H9 (cell line): ENCODE results near the gene NAPA. TPM values are rescaled to one million over a fixed set of nuclear protein-coding genes. Genes with fewer than 3 reads are reported as not detected.

Experiments used
- DNase-seq: peaks from one replicate; pipeline ENCODE4 v3.0.0-alpha.2; 2017
- H2AFZ ChIP-seq: one replicate; pipeline ENCODE4 v1.6.1; 2013; ENCODE audit warnings: mild to moderate bottlenecking, low read length, control low read depth, moderate library complexity
- H2AK5ac ChIP-seq: 2 replicates; pipeline ENCODE4 v1.6.1; 2013; ENCODE audit warnings: low read length, control low read depth, mixed read lengths; ENCODE audit not compliant: insufficient read length
- H2BK120ac ChIP-seq: one replicate; pipeline ENCODE4 v1.6.1; 2013; ENCODE audit warnings: low read depth, mild to moderate bottlenecking, low read length, control low read depth, inconsistent platforms; ENCODE audit not compliant: poor library complexity, severe bottlenecking
- H2BK12ac ChIP-seq: 2 replicates; pipeline ENCODE4 v1.6.1; 2013; ENCODE audit warnings: low read length, control low read depth, mixed read lengths, low read depth; ENCODE audit not compliant: insufficient read length
- H2BK15ac ChIP-seq: 2 replicates; pipeline ENCODE4 v1.6.1; 2013; ENCODE audit warnings: low read depth, low read length, control low read depth
- H2BK20ac ChIP-seq: one replicate; pipeline ENCODE4 v1.6.1; 2013; ENCODE audit warnings: low read depth, mild to moderate bottlenecking, low read length, control low read depth, inconsistent platforms; ENCODE audit not compliant: poor library complexity, severe bottlenecking
- H2BK5ac ChIP-seq: 2 replicates; pipeline ENCODE4 v1.6.1; 2013; ENCODE audit warnings: low read length, control low read depth, mixed read lengths; ENCODE audit not compliant: insufficient read length
- H3K14ac ChIP-seq: 2 replicates; pipeline ENCODE4 v1.6.1; 2013; ENCODE audit warnings: low read length, control low read depth; ENCODE audit not compliant: insufficient read depth
- H3K18ac ChIP-seq: 2 replicates; pipeline ENCODE4 v1.6.1; 2013; ENCODE audit warnings: low read depth, mild to moderate bottlenecking, mixed read lengths, low read length, control low read depth; ENCODE audit not compliant: insufficient read length
- H3K23ac ChIP-seq: 2 replicates; pipeline ENCODE4 v1.6.1; 2013; ENCODE audit warnings: low read length, control low read depth, mixed read lengths, low read depth; ENCODE audit not compliant: insufficient read length
- H3K23me2 ChIP-seq: 2 replicates; pipeline ENCODE4 v1.6.1; 2013; ENCODE audit warnings: low read depth, mild to moderate bottlenecking, mixed read lengths, low read length, control low read depth; ENCODE audit not compliant: insufficient read length, poor library complexity, severe bottlenecking
- H3K27ac ChIP-seq: 2 replicates; pipeline ENCODE4 v1.5.1; 2013; ENCODE audit warnings: low read length, control low read depth, mixed read lengths, low read depth; ENCODE audit not compliant: insufficient read length
- H3K27me3 ChIP-seq: 2 replicates; pipeline ENCODE4 v1.6.1; 2013; ENCODE audit warnings: low read length, control low read depth, inconsistent platforms; ENCODE audit not compliant: insufficient read depth
- H3K4ac ChIP-seq: 2 replicates; pipeline ENCODE4 v1.6.1; 2013; ENCODE audit warnings: low read depth, mild to moderate bottlenecking, control low read depth, inconsistent platforms, low read length, moderate library complexity
- H3K4me1 ChIP-seq: 2 replicates; pipeline ENCODE4 v1.6.1; 2013; ENCODE audit warnings: low read length, control low read depth, inconsistent platforms; ENCODE audit not compliant: insufficient read depth
- H3K4me2 ChIP-seq: 2 replicates; pipeline ENCODE4 v1.6.1; 2013; ENCODE audit warnings: low read length, control low read depth, mixed read lengths; ENCODE audit not compliant: insufficient read length, insufficient read depth
- H3K56ac ChIP-seq: 2 replicates; pipeline ENCODE4 v1.6.1; 2013; ENCODE audit warnings: low read depth, mild to moderate bottlenecking, mixed read lengths, low read length, control low read depth; ENCODE audit not compliant: insufficient read length
- H3K79me1 ChIP-seq: 2 replicates; pipeline ENCODE4 v1.6.1; 2013; ENCODE audit warnings: low read depth, mild to moderate bottlenecking, moderate library complexity, low read length, control low read depth, inconsistent platforms; ENCODE audit not compliant: insufficient read depth, poor library complexity, severe bottlenecking
- H3K79me2 ChIP-seq: 2 replicates; pipeline ENCODE4 v1.6.1; 2013; ENCODE audit warnings: low read length, control low read depth, inconsistent platforms; ENCODE audit not compliant: insufficient read depth
- H3K9ac ChIP-seq: 2 replicates; pipeline ENCODE4 v1.6.1; 2013; ENCODE audit warnings: low read length, control low read depth, mixed read lengths; ENCODE audit not compliant: insufficient read length; ENCODE audit errors: extremely low read depth
- H3K9me3 ChIP-seq: one replicate; pipeline ENCODE4 v1.6.1; 2013; ENCODE audit warnings: low read depth, low read length, inconsistent platforms; ENCODE audit not compliant: control insufficient read depth
- H3T11ph ChIP-seq: one replicate; pipeline ENCODE4 v1.6.1; 2013; ENCODE audit warnings: mild to moderate bottlenecking, low read length, control low read depth, inconsistent platforms
- H4K20me1 ChIP-seq: one replicate; pipeline ENCODE4 v1.6.1; 2013; ENCODE audit not compliant: control insufficient read depth, insufficient read length, insufficient read depth
- H4K5ac ChIP-seq: 2 replicates; pipeline ENCODE4 v1.6.1; 2013; ENCODE audit warnings: low read depth, mild to moderate bottlenecking, mixed read lengths, low read length, control low read depth; ENCODE audit not compliant: insufficient read length
- H4K8ac ChIP-seq: replicated peaks from 2 replicates; pipeline ENCODE4 v1.6.1; 2013; ENCODE audit warnings: low read length, control low read depth, mixed read lengths, low read depth; ENCODE audit not compliant: insufficient read length
- H4K91ac ChIP-seq: 2 replicates; pipeline ENCODE4 v1.6.1; 2013; ENCODE audit warnings: low read depth, mild to moderate bottlenecking, moderate library complexity, mixed read lengths, low read length, control low read depth; ENCODE audit not compliant: insufficient read length
- H3K27ac Mint-ChIP-seq, 3 experiments: 2 replicates in 2 of 3; 3 replicates in 1 of 3; pipeline ENCODE4 v1.8.0; 2020 to 2021; ENCODE audit warnings: mixed read lengths in 3 of 3, mild to moderate bottlenecking in 1 of 3, moderate library complexity in 1 of 3
- H3K27me3 Mint-ChIP-seq: 2 replicates; pipeline ENCODE4 v1.8.0; 2021; ENCODE audit warnings: low read depth, mild to moderate bottlenecking, moderate library complexity, mixed read lengths
- H3K36me3 Mint-ChIP-seq, 3 experiments: 2 replicates in 2 of 3; 3 replicates in 1 of 3; pipeline ENCODE4 v1.8.0; 2020 to 2021; ENCODE audit warnings: low read depth in 3 of 3, mixed read lengths in 3 of 3; ENCODE audit not compliant: insufficient read depth in 1 of 3
- H3K4me1 Mint-ChIP-seq, 2 experiments: 2 replicates each; pipeline ENCODE4 v1.8.0; 2020; ENCODE audit warnings: mixed read lengths in 2 of 2
- H3K4me3 Mint-ChIP-seq, 2 experiments: 2 replicates in 1 of 2; 3 replicates in 1 of 2; pipeline ENCODE4 v1.8.0; 2020 to 2021; ENCODE audit warnings: mild to moderate bottlenecking in 2 of 2, mixed read lengths in 2 of 2, moderate library complexity in 1 of 2
- H3K9me3 Mint-ChIP-seq, 2 experiments: 2 replicates in 1 of 2; 3 replicates in 1 of 2; pipeline ENCODE4 v1.8.0; 2020; ENCODE audit warnings: mild to moderate bottlenecking in 2 of 2, mixed read lengths in 2 of 2, moderate library complexity in 1 of 2
- WGBS: extraction: QIAGEN DNeasy Blood & Tissue Kit; methylation state at CpG from one replicate; pipeline ENCODE4 v1.1.7; 2013; ENCODE audit warnings: missing lambda C conversion rate, low lambda C conversion rate, mixed read lengths; ENCODE audit not compliant: insufficient read length; ENCODE audit errors: extremely low coverage; 5-methylcytosine and 5-hydroxymethylcytosine counted together
- total RNA-seq: library from RNA; stranded (reverse); gene quantifications from 2 replicates; pipeline ENCODE4 v1.2.1, GENCODE V29; 2021
- TF ChIP-seq, protein P1 (sequence below): fragments of 200-600 bp; sonication (generic); conservative IDR thresholded peaks from 3 replicates; pipeline ENCODE4 v1.8.0; 2021; ENCODE audit warnings: antibody characterized with exemption, mild to moderate bottlenecking

The NAPA gene
- total RNA-seq, 1 experiment from 2014 or later: 62.8 TPM

DNA sequence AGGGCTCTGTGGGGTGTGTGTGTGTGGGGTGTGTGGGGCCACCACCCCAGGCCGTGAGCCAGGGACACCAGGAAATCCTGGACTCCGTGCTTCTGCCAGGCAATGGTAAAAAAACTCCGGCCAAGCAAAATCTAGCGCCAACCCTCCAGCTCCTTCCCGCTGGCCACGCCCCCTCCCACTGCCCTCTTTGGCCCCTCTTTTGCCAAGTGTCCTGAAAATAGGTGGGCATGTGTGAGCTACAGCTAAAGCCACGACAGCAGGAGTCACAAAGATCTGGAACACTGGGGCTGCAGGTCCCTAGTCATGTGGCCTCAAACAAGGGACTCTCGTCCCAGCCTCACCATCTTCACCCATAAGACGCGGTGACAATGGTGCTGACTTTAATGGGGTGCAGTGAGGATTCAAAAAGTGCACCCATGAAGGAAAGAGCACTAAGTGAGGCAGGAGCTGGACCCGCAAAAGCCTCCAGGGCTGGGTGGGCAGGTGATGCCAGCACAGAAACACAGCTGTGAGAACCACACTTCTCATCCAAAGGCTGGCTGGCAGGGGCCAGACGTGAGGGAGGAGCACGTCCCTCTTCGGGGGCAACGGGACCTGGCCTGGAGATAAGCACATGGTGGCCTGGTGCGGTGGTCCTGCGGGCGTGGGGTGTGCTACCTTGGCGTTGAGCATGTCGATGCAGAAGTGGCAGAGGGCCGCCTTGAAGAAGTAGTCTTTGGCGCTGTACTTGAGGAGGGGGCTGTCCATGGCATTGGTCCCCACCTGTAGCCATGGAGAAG lies 23.3 kb downstream of the NAPA start:
- H4K5ac ChIP-seq: no peak overlapping the region
- DNase-seq: no peak
- no peak overlapping the region for H2AFZ ChIP-seq
- no peak overlapping the region for H3K27ac ChIP-seq
- no peak overlapping the region; a peak in 1 of 7 replicates for H3K27ac Mint-ChIP-seq
- H3K27me3 Mint-ChIP-seq: no peaks in the 10 kb centered on the region
- no peak overlapping the region for H3K4me3 Mint-ChIP-seq
- no peak overlapping the region for H2BK120ac ChIP-seq
- H3T11ph ChIP-seq: no peak overlapping the region
- no peak overlapping the region for H2BK15ac ChIP-seq
- H3K27me3 ChIP-seq: no peaks in the 10 kb centered on the region
- no peaks in the 10 kb centered on the region for H3K9me3 ChIP-seq
- H3K9ac ChIP-seq: no peak overlapping the region
- H3K56ac ChIP-seq: no peak overlapping the region
- WGBS: no CpG with 5 or more reads among the region's 22 CpGs
- H3K9me3 Mint-ChIP-seq: no peaks in the 10 kb centered on the region
- no peak overlapping the region for H2BK20ac ChIP-seq
- peaks cover 9 to 23% (median 13%) of the 10 kb centered on the region in 3 experiments; a peak in 6 of 7 replicates for H3K36me3 Mint-ChIP-seq
- no peak overlapping the region for H3K4ac ChIP-seq
- no peak overlapping the region for H3K14ac ChIP-seq
- no peak overlapping the region for H3K4me2 ChIP-seq
- no peak overlapping the region for H4K8ac ChIP-seq
- no peaks in the 10 kb centered on the region for H4K20me1 ChIP-seq
- H3K23me2 ChIP-seq: no peaks in the 10 kb centered on the region
- peaks cover 0 to 13% of the 10 kb centered on the region in 2 experiments; a peak in 2 of 4 replicates for H3K4me1 Mint-ChIP-seq
- no peak overlapping the region for H3K23ac ChIP-seq
- no peak overlapping the region for H2BK12ac ChIP-seq
- TF ChIP-seq, protein P1, sequence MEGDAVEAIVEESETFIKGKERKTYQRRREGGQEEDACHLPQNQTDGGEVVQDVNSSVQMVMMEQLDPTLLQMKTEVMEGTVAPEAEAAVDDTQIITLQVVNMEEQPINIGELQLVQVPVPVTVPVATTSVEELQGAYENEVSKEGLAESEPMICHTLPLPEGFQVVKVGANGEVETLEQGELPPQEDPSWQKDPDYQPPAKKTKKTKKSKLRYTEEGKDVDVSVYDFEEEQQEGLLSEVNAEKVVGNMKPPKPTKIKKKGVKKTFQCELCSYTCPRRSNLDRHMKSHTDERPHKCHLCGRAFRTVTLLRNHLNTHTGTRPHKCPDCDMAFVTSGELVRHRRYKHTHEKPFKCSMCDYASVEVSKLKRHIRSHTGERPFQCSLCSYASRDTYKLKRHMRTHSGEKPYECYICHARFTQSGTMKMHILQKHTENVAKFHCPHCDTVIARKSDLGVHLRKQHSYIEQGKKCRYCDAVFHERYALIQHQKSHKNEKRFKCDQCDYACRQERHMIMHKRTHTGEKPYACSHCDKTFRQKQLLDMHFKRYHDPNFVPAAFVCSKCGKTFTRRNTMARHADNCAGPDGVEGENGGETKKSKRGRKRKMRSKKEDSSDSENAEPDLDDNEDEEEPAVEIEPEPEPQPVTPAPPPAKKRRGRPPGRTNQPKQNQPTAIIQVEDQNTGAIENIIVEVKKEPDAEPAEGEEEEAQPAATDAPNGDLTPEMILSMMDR: no peak
- no peaks in the 10 kb centered on the region for H3K79me1 ChIP-seq
- H2BK5ac ChIP-seq: no peak overlapping the region
- no peak overlapping the region for H2AK5ac ChIP-seq
- H3K4me1 ChIP-seq: no peaks in the 10 kb centered on the region
- no peak overlapping the region for H3K18ac ChIP-seq
- no peak overlapping the region for H4K91ac ChIP-seq
- H3K79me2 ChIP-seq: no peaks in the 10 kb centered on the region
